Neural cell (in vitro differentiated cells): ENCODE data around the gene PCCA. TPM values are rescaled to one million over a fixed set of nuclear protein-coding genes. Genes with fewer than 3 reads are reported as not detected.

Source experiments
- H2AFZ ChIP-seq: fragments of 200-600, 300-800 bp; sonication (generic), shearing (Covaris generic); 2 replicates; pipeline ENCODE4 v1.6.0; 2014; ENCODE audit warnings: low read depth, mild to moderate bottlenecking, antibody characterized with exemption, low read length, moderate library complexity
- H3F3A ChIP-seq: fragments of 200-600 bp; shearing (Covaris generic); 2 replicates; pipeline ENCODE4 v1.6.1; 2016; ENCODE audit warnings: mild to moderate bottlenecking, moderate library complexity, mixed read lengths, antibody characterized with exemption, low read length; ENCODE audit not compliant: insufficient read depth, poor library complexity, severe bottlenecking
- H3K27ac ChIP-seq: fragments of 200-600, 300-800 bp; sonication (generic), shearing (Covaris generic); 2 replicates; pipeline ENCODE4 v1.5.1; 2014; ENCODE audit warnings: mild to moderate bottlenecking, low read length, moderate library complexity
- H3K27me3 ChIP-seq: fragments of 300-800, 200-600 bp; sonication (generic), shearing (Covaris generic); 2 replicates; pipeline ENCODE4 v1.6.0; 2014; ENCODE audit warnings: mild to moderate bottlenecking, low read depth, low read length, moderate library complexity; ENCODE audit not compliant: insufficient read depth
- H3K36me3 ChIP-seq: fragments of 300-800, 200-600 bp; sonication (generic), shearing (Covaris generic); 2 replicates; pipeline ENCODE4 v1.5.1; 2014; ENCODE audit warnings: mild to moderate bottlenecking, antibody characterized with exemption, low read length, moderate library complexity; ENCODE audit not compliant: insufficient read depth
- H3K4me2 ChIP-seq: fragments of 300-800, 200-600 bp; sonication (generic), shearing (Covaris generic); 2 replicates; pipeline ENCODE4 v1.6.0; 2014; ENCODE audit warnings: mild to moderate bottlenecking, low read length
- H3K4me3 ChIP-seq: fragments of 300-800, 200-600 bp; sonication (generic), shearing (Covaris generic); 2 replicates; pipeline ENCODE4 v1.5.1; 2014; ENCODE audit warnings: mild to moderate bottlenecking, low read length, moderate library complexity
- H3K79me2 ChIP-seq: fragments of 200-600 bp; shearing (Covaris generic); replicated peaks from 2 replicates; pipeline ENCODE4 v1.6.0; 2014; ENCODE audit warnings: mild to moderate bottlenecking, low read length, moderate library complexity; ENCODE audit not compliant: insufficient read depth
- H3K9ac ChIP-seq: fragments of 300-800, 200-600 bp; sonication (generic), shearing (Covaris generic); 2 replicates; pipeline ENCODE4 v1.6.1; 2016; ENCODE audit warnings: mild to moderate bottlenecking, low read length, mixed read lengths
- H3K9me2 ChIP-seq: fragments of 200-600 bp; shearing (Covaris generic); 2 replicates; pipeline ENCODE4 v1.6.1; 2016; ENCODE audit warnings: mild to moderate bottlenecking, low read length, mixed read lengths; ENCODE audit not compliant: insufficient read depth
- H3K9me3 ChIP-seq: fragments of 200-600, 300-800 bp; sonication (generic), shearing (Covaris generic); 2 replicates; pipeline ENCODE4 v1.6.1; 2016; ENCODE audit warnings: mild to moderate bottlenecking, mixed run types, low read length, moderate library complexity, mixed read lengths
- H4K20me1 ChIP-seq: fragments of 200-600 bp; shearing (Covaris generic); 2 replicates; pipeline ENCODE4 v1.6.1; 2016; ENCODE audit warnings: mild to moderate bottlenecking, mixed run types; ENCODE audit not compliant: insufficient read depth
- EP300 ChIP-seq: fragments of 450-650 bp; conservative IDR thresholded peaks from 2 replicates; pipeline ENCODE4 v1.6.1; 2014; ENCODE audit warnings: antibody characterized with exemption, mild to moderate bottlenecking, moderate library complexity; ENCODE audit not compliant: poor library complexity, severe bottlenecking
- EZH2 ChIP-seq: fragments of 200-600, 300-800 bp; shearing (Covaris generic), sonication (generic); IDR thresholded peaks from 2 replicates; pipeline ENCODE4 v1.6.1; 2014; ENCODE audit warnings: antibody characterized with exemption, low read length, borderline replicate concordance, mild to moderate bottlenecking; ENCODE audit not compliant: insufficient read depth, poor library complexity, severe bottlenecking
- MXI1 ChIP-seq: fragments of 450-650 bp; conservative IDR thresholded peaks from 2 replicates; pipeline ENCODE4 v1.6.1; 2014; ENCODE audit warnings: antibody characterized with exemption, mild to moderate bottlenecking; ENCODE audit not compliant: poor library complexity, severe bottlenecking
- POLR2AphosphoS5 ChIP-seq: IDR thresholded peaks from 2 replicates; pipeline ENCODE4 v1.6.1; 2012
- RAD21 ChIP-seq: fragments of 450-650 bp; conservative IDR thresholded peaks from 2 replicates; pipeline ENCODE4 v1.6.1; 2014; ENCODE audit warnings: antibody characterized with exemption, mild to moderate bottlenecking, moderate library complexity
- SMC3 ChIP-seq: fragments of 450-650 bp; conservative IDR thresholded peaks from 2 replicates; pipeline ENCODE4 v1.6.1; 2014; ENCODE audit warnings: antibody characterized with exemption, mild to moderate bottlenecking, moderate library complexity; ENCODE audit not compliant: poor library complexity
- TAF1 ChIP-seq: IDR thresholded peaks from 2 replicates; pipeline ENCODE4 v1.6.1; 2012; ENCODE audit warnings: low read depth
- polyA plus RNA-seq: library from polyadenylated mRNA; depleted of rRNA; stranded (reverse); fragments of >200 nt; gene quantifications from 2 replicates; pipeline ENCODE4 v1.2.3, GENCODE V29; 2014
- TF ChIP-seq, protein P1 (sequence below): IDR thresholded peaks from 2 replicates; pipeline ENCODE4 v1.6.1; 2012; ENCODE audit warnings: borderline replicate concordance
- TF ChIP-seq, protein P2 (sequence below): fragments of 450-650 bp; IDR thresholded peaks from 2 replicates; pipeline ENCODE4 v1.5.1; 2014; ENCODE audit warnings: antibody characterized with exemption, mild to moderate bottlenecking, moderate library complexity; ENCODE audit not compliant: poor library complexity, severe bottlenecking

PCCA gene
- polyA plus RNA-seq, 1 donor from 2014 or later: 17.0 TPM

DNA sequence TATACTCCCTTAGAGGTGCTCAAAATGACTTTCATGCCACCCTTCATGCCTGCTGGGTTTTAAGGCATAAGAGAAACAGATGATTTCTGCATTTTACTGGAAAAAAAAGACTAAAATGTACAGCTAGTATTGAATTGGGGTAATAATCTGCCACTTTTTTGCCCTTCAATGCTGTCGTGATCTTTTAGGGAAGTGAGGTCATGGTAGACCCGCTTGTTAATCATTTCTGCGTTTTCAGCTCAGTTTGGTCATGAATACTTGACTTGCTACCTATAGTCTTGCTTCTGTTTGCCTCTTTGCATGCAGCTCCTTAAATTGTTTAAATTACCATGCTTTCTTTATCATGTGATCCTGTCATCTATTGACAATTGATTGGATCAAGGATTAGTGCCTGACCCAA is 90.4 kb downstream of the PCCA start:
- Histone ChIP-seq H3K27me3 (no peaks in the 10 kb centered on the region), H3K9ac (no peak overlapping the region), H3K4me2 (no peak overlapping the region), H3K27ac (no peak overlapping the region), H3K79me2 (peaks cover 3% of the 10 kb centered on the region), H3K9me2 (no peaks in the 10 kb centered on the region), H3K9me3 (no peaks in the 10 kb centered on the region), H3K4me3 (no peak overlapping the region), H4K20me1 (no peaks in the 10 kb centered on the region), H3K36me3 (no peaks in the 10 kb centered on the region), H3F3A (peaks cover 4% of the 10 kb centered on the region), H2AFZ (no peak overlapping the region)
- TF ChIP-seq MXI1 (no peak), POLR2AphosphoS5 (no peak), RAD21 (no peak), EP300 (no peak), EZH2 (no peak), TAF1 (no peak)

GRCh38 chr13:100182900-100183490 is 94.1 kb downstream of the PCCA start:
- Histone ChIP-seq H3F3A (no peaks in the 10 kb centered on the region), H3K79me2 (peaks cover 4% of the 10 kb centered on the region), H3K9ac (no peak overlapping the region), H3K36me3 (no peaks in the 10 kb centered on the region), H3K4me3 (no peak overlapping the region), H3K27ac (no peak overlapping the region), H3K9me3 (no peaks in the 10 kb centered on the region), H3K27me3 (no peaks in the 10 kb centered on the region), H3K4me2 (no peak overlapping the region), H2AFZ (no peak overlapping the region), H3K9me2 (no peaks in the 10 kb centered on the region), H4K20me1 (no peaks in the 10 kb centered on the region)
- TF ChIP-seq POLR2AphosphoS5 (no peak), EZH2 (no peak), MXI1 (no peak), TAF1 (no peak), EP300 (no peak), SMC3 (no peak), RAD21 (no peak)
- TF ChIP-seq, protein P1, sequence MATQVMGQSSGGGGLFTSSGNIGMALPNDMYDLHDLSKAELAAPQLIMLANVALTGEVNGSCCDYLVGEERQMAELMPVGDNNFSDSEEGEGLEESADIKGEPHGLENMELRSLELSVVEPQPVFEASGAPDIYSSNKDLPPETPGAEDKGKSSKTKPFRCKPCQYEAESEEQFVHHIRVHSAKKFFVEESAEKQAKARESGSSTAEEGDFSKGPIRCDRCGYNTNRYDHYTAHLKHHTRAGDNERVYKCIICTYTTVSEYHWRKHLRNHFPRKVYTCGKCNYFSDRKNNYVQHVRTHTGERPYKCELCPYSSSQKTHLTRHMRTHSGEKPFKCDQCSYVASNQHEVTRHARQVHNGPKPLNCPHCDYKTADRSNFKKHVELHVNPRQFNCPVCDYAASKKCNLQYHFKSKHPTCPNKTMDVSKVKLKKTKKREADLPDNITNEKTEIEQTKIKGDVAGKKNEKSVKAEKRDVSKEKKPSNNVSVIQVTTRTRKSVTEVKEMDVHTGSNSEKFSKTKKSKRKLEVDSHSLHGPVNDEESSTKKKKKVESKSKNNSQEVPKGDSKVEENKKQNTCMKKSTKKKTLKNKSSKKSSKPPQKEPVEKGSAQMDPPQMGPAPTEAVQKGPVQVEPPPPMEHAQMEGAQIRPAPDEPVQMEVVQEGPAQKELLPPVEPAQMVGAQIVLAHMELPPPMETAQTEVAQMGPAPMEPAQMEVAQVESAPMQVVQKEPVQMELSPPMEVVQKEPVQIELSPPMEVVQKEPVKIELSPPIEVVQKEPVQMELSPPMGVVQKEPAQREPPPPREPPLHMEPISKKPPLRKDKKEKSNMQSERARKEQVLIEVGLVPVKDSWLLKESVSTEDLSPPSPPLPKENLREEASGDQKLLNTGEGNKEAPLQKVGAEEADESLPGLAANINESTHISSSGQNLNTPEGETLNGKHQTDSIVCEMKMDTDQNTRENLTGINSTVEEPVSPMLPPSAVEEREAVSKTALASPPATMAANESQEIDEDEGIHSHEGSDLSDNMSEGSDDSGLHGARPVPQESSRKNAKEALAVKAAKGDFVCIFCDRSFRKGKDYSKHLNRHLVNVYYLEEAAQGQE: no peak
- TF ChIP-seq, protein P2, sequence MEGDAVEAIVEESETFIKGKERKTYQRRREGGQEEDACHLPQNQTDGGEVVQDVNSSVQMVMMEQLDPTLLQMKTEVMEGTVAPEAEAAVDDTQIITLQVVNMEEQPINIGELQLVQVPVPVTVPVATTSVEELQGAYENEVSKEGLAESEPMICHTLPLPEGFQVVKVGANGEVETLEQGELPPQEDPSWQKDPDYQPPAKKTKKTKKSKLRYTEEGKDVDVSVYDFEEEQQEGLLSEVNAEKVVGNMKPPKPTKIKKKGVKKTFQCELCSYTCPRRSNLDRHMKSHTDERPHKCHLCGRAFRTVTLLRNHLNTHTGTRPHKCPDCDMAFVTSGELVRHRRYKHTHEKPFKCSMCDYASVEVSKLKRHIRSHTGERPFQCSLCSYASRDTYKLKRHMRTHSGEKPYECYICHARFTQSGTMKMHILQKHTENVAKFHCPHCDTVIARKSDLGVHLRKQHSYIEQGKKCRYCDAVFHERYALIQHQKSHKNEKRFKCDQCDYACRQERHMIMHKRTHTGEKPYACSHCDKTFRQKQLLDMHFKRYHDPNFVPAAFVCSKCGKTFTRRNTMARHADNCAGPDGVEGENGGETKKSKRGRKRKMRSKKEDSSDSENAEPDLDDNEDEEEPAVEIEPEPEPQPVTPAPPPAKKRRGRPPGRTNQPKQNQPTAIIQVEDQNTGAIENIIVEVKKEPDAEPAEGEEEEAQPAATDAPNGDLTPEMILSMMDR: no peak
